ENCODE data around the gene FIGNL1.

- TF ChIP-seq EZH2 (IDR thresholded peaks at IDR 0.05; ENCODE audit: insufficient read depth, low read length) = no peak
- no peak for TF ChIP-seq CTCF (IDR thresholded peaks at IDR 0.05; ENCODE audit: insufficient read depth, low read depth, low read length)
Observed at GRCh38 chr7:50405221-50405620, 44.9 kb downstream of the FIGNL1 start.

Data from astrocyte (in vitro differentiated cells and primary cell).